BLaER1 treated with 17β-estradiol and CSF1 and Interleukin-3, amounts not matched to agents 10 nM and 100 nM (cell line): ENCODE results near the gene LPCAT3.
A peak's percentile ranks its signal among the peaks of the same experiment; 100 is the strongest.

Source experiments
- H3K27ac ChIP-seq, 11 experiments: shearing (Covaris generic); formaldehyde crosslinking; 2 replicates each; pipeline ENCODE4 v1.8.1; 2022
- H3K27me3 ChIP-seq, 11 experiments: shearing (Covaris generic); formaldehyde crosslinking; 2 replicates each; pipeline ENCODE4 v1.8.1; 2022
- H3K36me3 ChIP-seq, 11 experiments: shearing (Covaris generic); formaldehyde crosslinking; 2 replicates each; pipeline ENCODE4 v1.8.1; 2022
- H3K4me1 ChIP-seq, 10 experiments: shearing (Covaris generic); formaldehyde crosslinking; 2 replicates each; pipeline ENCODE4 v1.8.1; 2022
- H3K4me2 ChIP-seq, 11 experiments: shearing (Covaris generic); formaldehyde crosslinking; 2 replicates each; pipeline ENCODE4 v1.8.1; 2022
- H3K4me3 ChIP-seq, 10 experiments: shearing (Covaris generic); formaldehyde crosslinking; 2 replicates each; pipeline ENCODE4 v1.8.1; 2022
- H3K9ac ChIP-seq, 11 experiments: shearing (Covaris generic); formaldehyde crosslinking; 2 replicates each; pipeline ENCODE4 v1.8.1; 2022
- H3K9me3 ChIP-seq, 11 experiments: shearing (Covaris generic); formaldehyde crosslinking; replicated peaks in 1 of 11; 2 replicates each; pipeline ENCODE4 v1.8.1; 2022
- H4K20me1 ChIP-seq, 11 experiments: shearing (Covaris generic); formaldehyde crosslinking; 2 replicates each; pipeline ENCODE4 v1.8.1; 2022
- Cebpa-rat ChIP-seq, 11 experiments: shearing (Covaris generic); IDR thresholded peaks; 2 replicates each; pipeline ENCODE4 v1.8.1; 2022

The LPCAT3 gene

GRCh38 chr12:6996040-6996441, 22.2 kb downstream of the LPCAT3 start:
- Histone ChIP-seq H3K27ac (no peak overlapping the region), H3K9me3 (no peaks in the 10 kb centered on the region), H4K20me1 (peaks cover 0 to 20% (median 7%) of the 10 kb centered on the region in 11 experiments; a peak in 8 of 22 replicates), H3K36me3 (peaks cover 35 to 99% (median 89%) of the 10 kb centered on the region in 11 experiments), H3K27me3 (no peaks in the 10 kb centered on the region), H3K4me3 (no peak overlapping the region), H3K4me2 (peak overlapping the region in 2 of 11 experiments; percentile 60 to 64; a peak in 4 of 22 replicates), H3K9ac (no peak overlapping the region), H3K4me1 (peaks cover 0 to 26% (median 0%) of the 10 kb centered on the region in 10 experiments; a peak in 6 of 20 replicates)
- TF ChIP-seq Cebpa-rat (IDR thresholded peaks at IDR 0.05), result no peak

DNA sequence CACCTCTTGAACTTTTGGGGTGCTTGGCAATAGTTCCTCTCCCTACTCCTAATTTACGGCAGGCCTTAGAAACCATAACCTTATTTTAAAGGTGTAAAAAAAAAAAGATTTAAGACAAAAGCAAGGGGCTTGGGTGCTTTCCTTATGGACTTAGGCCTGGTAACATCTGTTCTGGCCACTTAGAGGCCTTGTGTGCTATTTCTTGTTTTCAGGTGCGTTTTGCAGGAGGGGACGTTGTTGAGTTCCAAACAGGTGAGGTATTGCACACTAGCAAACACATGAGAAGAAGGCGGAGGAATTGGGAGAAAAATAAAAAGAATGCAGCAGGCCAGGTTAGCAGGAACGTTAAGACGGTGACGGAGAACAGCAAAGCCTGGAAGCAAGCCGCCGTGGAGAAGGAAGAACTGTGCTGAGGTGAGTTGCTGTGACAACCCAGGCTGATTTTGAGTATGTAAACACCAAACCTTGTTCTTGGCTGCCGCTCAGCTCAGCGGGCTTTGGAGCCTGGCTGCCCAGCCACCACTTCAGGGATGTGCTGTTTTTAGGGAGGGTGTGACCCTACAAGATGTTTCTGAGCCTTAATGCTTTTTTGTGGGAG, 30.2 kb downstream of the LPCAT3 start:
- H4K20me1 ChIP-seq, result peaks cover 0 to 15% (median 6%) of the 10 kb centered on the region in 11 experiments; a peak in 6 of 22 replicates
- H3K4me1 ChIP-seq, result no peaks in the 10 kb centered on the region
- H3K9ac ChIP-seq, result no peak overlapping the region
- no peak overlapping the region for H3K27ac ChIP-seq
- no peak overlapping the region for H3K4me3 ChIP-seq
- H3K27me3 ChIP-seq, result no peaks in the 10 kb centered on the region
- H3K36me3 ChIP-seq, result peaks cover 53 to 100% (median 89%) of the 10 kb centered on the region in 11 experiments
- H3K4me2 ChIP-seq, result no peak overlapping the region
- TF ChIP-seq Cebpa-rat (IDR thresholded peaks at IDR 0.05), result no peak
- no peaks in the 10 kb centered on the region for H3K9me3 ChIP-seq

- Histone ChIP-seq H3K9me3 (no peaks in the 10 kb centered on the region), H3K4me2 (no peak overlapping the region), H3K36me3 (peaks cover 86 to 100% (median 99%) of the 10 kb centered on the region in 11 experiments), H3K4me3 (no peak overlapping the region), H3K9ac (no peak overlapping the region), H3K27me3 (no peaks in the 10 kb centered on the region), H3K4me1 (no peaks in the 10 kb centered on the region), H4K20me1 (peaks cover 0 to 34% (median 6%) of the 10 kb centered on the region in 11 experiments; a peak in 9 of 22 replicates), H3K27ac (no peak overlapping the region)
- TF ChIP-seq Cebpa-rat (IDR thresholded peaks at IDR 0.05), result no peak
Measured at GRCh38 chr12:6982532-6982931, 35.7 kb downstream of the LPCAT3 start.

DNA sequence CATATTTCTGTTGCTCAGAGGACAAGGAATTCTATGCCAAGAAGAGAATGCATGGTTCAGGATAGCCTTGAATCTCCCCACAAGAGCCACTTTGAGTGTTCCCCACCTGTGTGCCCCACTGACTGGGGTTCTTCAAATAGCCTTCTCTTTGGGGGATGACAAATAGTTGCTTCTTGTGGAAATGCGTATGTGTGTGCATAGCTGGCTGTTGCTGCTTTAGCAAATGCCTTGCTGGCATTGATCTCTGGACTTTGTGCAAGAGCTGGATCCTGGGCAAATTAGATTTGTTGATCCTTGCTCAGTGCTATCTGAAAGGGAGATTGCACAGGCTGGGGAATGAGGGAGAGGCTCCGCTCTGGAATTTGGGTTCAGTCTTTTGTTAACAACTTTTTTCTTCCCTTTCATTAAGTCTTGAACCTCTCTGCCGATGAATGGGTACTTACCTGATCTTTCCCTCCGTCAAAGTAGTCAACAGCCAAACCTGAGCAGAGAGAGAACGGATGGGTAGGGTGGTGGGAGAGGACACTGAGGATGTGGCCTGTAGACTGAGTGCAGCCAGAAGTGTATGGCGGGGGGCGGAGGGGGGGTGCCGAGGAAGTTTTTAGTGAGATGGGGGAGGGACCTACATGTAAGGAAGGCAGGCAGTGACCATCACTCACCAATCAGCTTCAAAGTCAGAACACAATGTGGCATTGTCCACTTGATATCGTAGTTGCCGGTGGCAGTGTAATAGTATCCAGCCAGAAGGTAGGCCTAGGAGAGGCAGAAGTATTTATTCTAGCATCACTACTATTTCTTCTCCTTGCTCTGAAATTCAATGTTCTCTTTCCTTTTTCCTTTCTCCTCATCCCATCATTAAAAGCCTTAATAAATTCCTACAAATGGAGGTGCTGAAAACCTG, 36.9 kb downstream of the LPCAT3 start:
- H3K9me3 ChIP-seq, result no peaks in the 10 kb centered on the region
- peaks cover 0 to 38% (median 10%) of the 10 kb centered on the region in 11 experiments; a peak in 10 of 22 replicates for H4K20me1 ChIP-seq
- no peaks in the 10 kb centered on the region for H3K27me3 ChIP-seq
- no peak overlapping the region for H3K4me3 ChIP-seq
- no peak overlapping the region for H3K4me2 ChIP-seq
- H3K27ac ChIP-seq, result no peak overlapping the region
- H3K4me1 ChIP-seq, result no peaks in the 10 kb centered on the region
- TF ChIP-seq Cebpa-rat (IDR thresholded peaks at IDR 0.05), result no peak
- H3K9ac ChIP-seq, result no peak overlapping the region
- peaks cover 88 to 100% (median 99%) of the 10 kb centered on the region in 11 experiments for H3K36me3 ChIP-seq

DNA sequence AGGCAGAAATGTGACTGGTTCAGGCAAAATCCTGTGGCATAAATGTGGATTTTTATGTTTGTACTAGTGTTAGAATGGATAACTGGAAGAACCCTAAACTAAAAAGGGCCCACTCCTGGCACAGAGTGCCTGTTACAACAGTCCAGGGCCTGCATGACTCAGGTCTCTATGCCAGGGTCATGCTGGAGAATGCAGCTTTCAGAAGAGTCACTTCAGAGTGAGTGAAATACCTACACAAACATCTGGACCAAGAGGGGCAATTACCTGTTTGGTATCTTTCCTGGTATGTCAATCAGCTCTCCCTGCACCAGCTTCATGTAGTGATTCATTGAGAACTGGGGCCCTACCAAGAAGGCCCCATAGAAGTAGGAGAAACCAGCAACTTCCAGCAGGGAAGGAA, 37.5 kb downstream of the LPCAT3 start:
- H3K9me3 ChIP-seq, result no peaks in the 10 kb centered on the region
- H3K4me3 ChIP-seq, result no peak overlapping the region
- no peaks in the 10 kb centered on the region for H3K4me1 ChIP-seq
- peaks cover 0 to 43% (median 10%) of the 10 kb centered on the region in 11 experiments; a peak in 10 of 22 replicates for H4K20me1 ChIP-seq
- H3K9ac ChIP-seq, result no peak overlapping the region
- H3K36me3 ChIP-seq, result peaks cover 90 to 100% (median 99%) of the 10 kb centered on the region in 11 experiments
- H3K27me3 ChIP-seq, result no peaks in the 10 kb centered on the region
- TF ChIP-seq Cebpa-rat (IDR thresholded peaks at IDR 0.05), result no peak
- H3K4me2 ChIP-seq, result no peak overlapping the region
- H3K27ac ChIP-seq, result no peak overlapping the region

DNA sequence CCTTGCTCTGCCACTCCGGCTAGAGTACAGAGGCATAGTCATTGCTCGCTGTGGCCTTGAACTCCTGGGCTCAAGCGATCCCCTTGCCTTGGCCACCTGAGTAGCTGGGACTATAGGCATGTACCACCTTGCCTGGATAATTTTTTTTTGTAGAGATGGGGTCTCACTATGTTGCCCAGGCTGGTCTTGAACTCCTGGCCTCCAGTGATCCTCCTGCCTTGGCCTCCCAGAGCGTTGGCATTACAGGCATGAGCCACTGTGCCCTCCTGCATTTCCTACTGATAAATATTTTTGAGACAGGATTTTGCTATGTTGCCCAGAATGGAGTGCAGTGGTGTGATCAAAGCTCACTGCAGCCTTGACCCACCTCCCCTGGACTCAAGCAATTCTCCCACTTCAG, 38.2 kb downstream of the LPCAT3 start:
- Histone ChIP-seq H4K20me1 (peaks cover 0 to 43% (median 10%) of the 10 kb centered on the region in 11 experiments; a peak in 10 of 22 replicates), H3K27me3 (no peaks in the 10 kb centered on the region), H3K27ac (no peak overlapping the region), H3K4me1 (no peaks in the 10 kb centered on the region), H3K36me3 (peaks cover 96 to 100% (median 100%) of the 10 kb centered on the region in 11 experiments), H3K9ac (no peak overlapping the region), H3K9me3 (no peaks in the 10 kb centered on the region), H3K4me2 (no peak overlapping the region), H3K4me3 (no peak overlapping the region)
- no peak for TF ChIP-seq Cebpa-rat (IDR thresholded peaks at IDR 0.05)

GRCh38 chr12:6979453-6979852, 38.8 kb downstream of the LPCAT3 start:
- Histone ChIP-seq H3K4me1 (no peaks in the 10 kb centered on the region), H3K27ac (no peak overlapping the region), H3K4me2 (no peak overlapping the region), H3K27me3 (no peaks in the 10 kb centered on the region), H3K9me3 (no peaks in the 10 kb centered on the region), H3K36me3 (peaks cover 98 to 100% (median 100%) of the 10 kb centered on the region in 11 experiments), H4K20me1 (peaks cover 0 to 41% (median 10%) of the 10 kb centered on the region in 11 experiments; a peak in 11 of 22 replicates), H3K9ac (no peak overlapping the region), H3K4me3 (no peak overlapping the region)
- no peak for TF ChIP-seq Cebpa-rat (IDR thresholded peaks at IDR 0.05)

DNA sequence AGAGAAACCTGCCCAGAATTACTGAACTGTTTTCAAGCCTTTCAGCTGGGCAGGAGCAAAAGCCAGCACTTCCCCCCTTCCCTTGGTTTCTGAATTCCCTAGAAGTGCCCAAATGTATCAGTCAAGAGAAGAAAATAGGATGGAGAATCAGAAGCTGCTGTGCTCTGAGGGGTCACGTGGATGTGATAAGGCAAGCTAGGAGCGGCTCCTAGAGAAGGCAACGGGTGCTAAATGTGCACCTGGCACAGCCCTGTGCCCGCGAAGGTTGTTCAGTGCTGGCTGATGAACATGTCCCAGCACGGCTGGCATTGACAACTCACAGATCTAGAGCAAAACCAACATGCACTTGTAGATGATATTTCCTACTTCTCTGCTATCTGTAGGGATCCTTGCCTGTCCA, 39.3 kb downstream of the LPCAT3 start:
- H3K9me3 ChIP-seq, result no peaks in the 10 kb centered on the region
- no peak for TF ChIP-seq Cebpa-rat (IDR thresholded peaks at IDR 0.05)
- H3K36me3 ChIP-seq, result peaks cover 99 to 100% (median 100%) of the 10 kb centered on the region in 11 experiments
- H3K4me3 ChIP-seq, result no peak overlapping the region
- peaks cover 0 to 2% (median 0%) of the 10 kb centered on the region in 10 experiments; a peak in 3 of 20 replicates for H3K4me1 ChIP-seq
- no peak overlapping the region for H3K9ac ChIP-seq
- no peak overlapping the region for H3K4me2 ChIP-seq
- no peaks in the 10 kb centered on the region for H3K27me3 ChIP-seq
- H3K27ac ChIP-seq, result peak overlapping the region in 1 of 11 experiments; percentile 24; a peak in 1 of 22 replicates
- H4K20me1 ChIP-seq, result peaks cover 0 to 36% (median 10%) of the 10 kb centered on the region in 11 experiments; a peak in 10 of 22 replicates

DNA sequence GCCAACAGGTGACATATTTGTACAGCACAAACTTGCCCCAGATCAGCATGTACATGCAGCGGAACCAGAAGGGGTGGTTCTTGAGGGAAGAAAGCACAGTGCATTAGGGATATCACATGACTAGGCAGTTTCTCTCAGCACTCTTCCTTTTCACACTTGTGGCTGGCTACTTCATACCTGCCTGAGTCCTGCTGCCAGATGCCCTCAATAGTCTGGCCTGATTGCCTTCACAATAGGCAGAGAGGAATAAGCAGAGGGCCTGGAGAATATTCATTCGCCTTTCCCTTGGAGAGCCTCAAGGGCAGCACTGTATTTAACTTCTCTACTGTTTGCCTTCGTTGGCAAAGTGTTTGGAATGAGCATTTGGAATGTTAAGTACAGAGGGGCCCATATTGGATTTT, 39.7 kb downstream of the LPCAT3 start:
- no peak overlapping the region for H3K4me3 ChIP-seq
- peaks cover 98 to 100% (median 100%) of the 10 kb centered on the region in 11 experiments for H3K36me3 ChIP-seq
- H3K9me3 ChIP-seq, result no peaks in the 10 kb centered on the region
- no peak overlapping the region for H3K9ac ChIP-seq
- no peak for TF ChIP-seq Cebpa-rat (IDR thresholded peaks at IDR 0.05)
- no peak overlapping the region for H3K4me2 ChIP-seq
- peaks cover 0 to 33% (median 10%) of the 10 kb centered on the region in 11 experiments; a peak in 10 of 22 replicates for H4K20me1 ChIP-seq
- peak overlapping the region in 3 of 11 experiments; percentile 8 to 24 (median 9); a peak in 1 of 22 replicates for H3K27ac ChIP-seq
- peaks cover 0 to 6% (median 0%) of the 10 kb centered on the region in 10 experiments; a peak in 4 of 20 replicates for H3K4me1 ChIP-seq
- H3K27me3 ChIP-seq, result no peaks in the 10 kb centered on the region
